ENCODE measurements around the gene EPB41L5. TPM values are rescaled to one million over a fixed set of nuclear protein-coding genes. Genes with fewer than 3 reads are reported as not detected.

Gene EPB41L5
- 3.4 to 5.1 TPM (median 4.0 TPM) in 5 replicates for total RNA-seq (2022; extraction: Qiagen RNA extraction)

DNA sequence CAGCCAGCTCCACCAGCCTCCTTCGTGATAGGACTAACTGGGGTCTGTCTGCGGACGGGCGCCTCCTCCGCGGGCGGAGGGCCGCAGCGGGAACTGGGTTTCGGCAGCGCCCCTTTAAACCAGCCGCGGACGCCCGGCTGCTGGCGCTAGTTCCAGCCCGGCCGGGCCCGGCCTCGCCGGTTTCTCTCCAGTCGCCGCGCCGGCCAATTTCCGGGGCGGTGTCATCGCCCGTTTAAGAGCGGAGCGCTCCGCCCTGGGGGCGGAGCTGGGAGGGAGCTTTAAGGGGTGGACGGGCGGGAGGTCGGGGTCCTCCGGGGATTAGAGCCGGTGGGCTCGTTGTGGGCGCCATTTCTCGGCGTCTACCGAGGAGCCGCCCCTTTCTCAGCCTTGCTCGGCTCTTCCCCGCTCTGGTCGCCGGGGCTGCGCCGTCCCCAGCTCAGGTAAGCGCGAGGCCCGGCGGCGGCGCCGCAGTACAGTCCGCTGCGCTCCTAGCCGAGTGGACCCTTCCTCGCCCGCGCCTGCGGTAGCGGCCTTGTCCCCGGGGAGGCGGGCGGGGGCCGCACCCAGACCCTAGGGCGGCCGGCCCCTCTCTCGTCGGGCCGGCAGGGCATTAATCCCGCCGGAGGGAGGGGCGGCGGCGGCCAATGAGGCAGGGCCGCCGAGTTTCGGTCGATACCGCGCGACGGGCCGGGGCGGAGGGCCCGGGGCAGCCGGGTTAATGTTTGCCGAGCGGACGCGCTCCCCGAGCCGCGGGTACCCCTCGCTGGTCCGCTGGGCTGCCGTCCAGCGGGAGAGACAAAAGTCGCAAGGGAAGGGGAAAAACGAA, at the start of gene EPB41L5:
Gene EPB41L5, plus strand, starts transcription at position 307 of the 826 bp plus-strand sequence. CDS start 6,008 bp downstream, outside the sequence.

GRCh38 chr2:120223034-120223912, 210.4 kb downstream of the EPB41L5 start, which contains the start of gene TMEM185B:
TSS of gene TMEM185B (minus strand) at chr2:120223400. CDS start at chr2:120222976, 424 bp downstream.

Other genes with a start within 250 kb of the EPB41L5 start
- gene TMEM185B, start 210.3 kb downstream of the EPB41L5 start, total RNA-seq (2022; extraction: Qiagen RNA extraction), result 44.4 to 50.6 TPM (median 47.3 TPM) in 5 replicates
- 54.3 to 74.4 TPM (median 58.6 TPM) in 5 replicates for gene RALB, start 239.8 kb downstream of the EPB41L5 start, total RNA-seq (2022; extraction: Qiagen RNA extraction)

All from A549 treated with AZD2906 at 1 μM for 4 hours (cell line).